HL-60 (cell line): ENCODE measurements around the gene PLIN1.

Experiments used
- DNase-seq, 2 experiments: peaks; one replicate each; pipeline ENCODE4 v3.0.0-alpha.2; 2010 to 2020; ENCODE audit warnings: low read depth in 1 of 2, low spot score in 1 of 2
- H3K27ac ChIP-seq: fragments of 250-450 bp; sonication (Bioruptor Pico); replicated peaks from 2 replicates; pipeline ENCODE4 v1.5.1; 2020; ENCODE audit warnings: mild to moderate bottlenecking, moderate library complexity
- H3K27me3 ChIP-seq: fragments of 250-450 bp; sonication (Bioruptor Pico); 2 replicates; pipeline ENCODE4 v1.5.1; 2021; ENCODE audit warnings: mild to moderate bottlenecking, moderate library complexity; ENCODE audit not compliant: insufficient read depth, poor library complexity, severe bottlenecking
- H3K4me3 ChIP-seq: replicated peaks from 2 replicates; pipeline ENCODE4 v1.5.1; 2011; ENCODE audit warnings: mild to moderate bottlenecking, control low read depth, low read length; ENCODE audit not compliant: insufficient read depth
- CTCF ChIP-seq: IDR thresholded peaks from one replicate; pipeline ENCODE4 v1.5.1; 2011; ENCODE audit warnings: low read length, control low read depth, inconsistent platforms; ENCODE audit not compliant: insufficient read depth
- GABPA ChIP-seq: IDR thresholded peaks from 2 replicates; pipeline ENCODE4 v1.6.1; 2012; ENCODE audit warnings: low read depth
- POLR2AphosphoS5 ChIP-seq: IDR thresholded peaks from 2 replicates; pipeline ENCODE4 v1.6.1; 2012; ENCODE audit warnings: low read depth
- REST ChIP-seq: IDR thresholded peaks from 2 replicates; pipeline ENCODE4 v1.6.1; 2012; ENCODE audit warnings: low read depth; ENCODE audit not compliant: insufficient replicate concordance
- SPI1 ChIP-seq: IDR thresholded peaks from 2 replicates; pipeline ENCODE4 v1.6.1; 2012; ENCODE audit warnings: low read depth, mild to moderate bottlenecking, borderline replicate concordance

The PLIN1 gene

GRCh38 chr15:89669309-89669865, 9.8 kb downstream of the PLIN1 start:
- Histone ChIP-seq H3K27ac (no peak overlapping the region), H3K27me3 (peaks cover 14% of the 10 kb centered on the region), H3K4me3 (no peak overlapping the region)
- TF ChIP-seq CTCF = no peak
- TF ChIP-seq POLR2AphosphoS5 = no peak
- no peak for TF ChIP-seq GABPA
- TF ChIP-seq SPI1 = no peak
- TF ChIP-seq REST = no peak
- DNase-seq = no peak

GRCh38 chr15:89668171-89668570, 11.0 kb downstream of the PLIN1 start:
- H3K27ac ChIP-seq = no peak overlapping the region
- no peak for TF ChIP-seq SPI1
- no peak for TF ChIP-seq CTCF
- TF ChIP-seq GABPA = no peak
- no peak for TF ChIP-seq POLR2AphosphoS5
- TF ChIP-seq REST = no peak
- DNase-seq = no peak
- H3K27me3 ChIP-seq = peaks cover 14% of the 10 kb centered on the region
- no peak overlapping the region for H3K4me3 ChIP-seq

GRCh38 chr15:89667706-89667960, 11.5 kb downstream of the PLIN1 start:
- no peak for DNase-seq
- Histone ChIP-seq H3K27me3 (peaks cover 14% of the 10 kb centered on the region), H3K27ac (no peak overlapping the region), H3K4me3 (no peak overlapping the region)
- TF ChIP-seq CTCF (no peak), SPI1 (no peak), GABPA (no peak), POLR2AphosphoS5 (no peak), REST (no peak)
